ENCODE measurements around the gene SCARB1. TPM values are rescaled to one million over a fixed set of nuclear protein-coding genes. Genes with fewer than 3 reads are reported as not detected.
A peak's percentile ranks its signal among the peaks of the same experiment; 100 is the strongest.

Gene SCARB1
- total and polyA plus RNA-seq, 2 of the 13 experiments (the other 11 are each of a cell fraction or from before 2014, with no cell fraction given): 63.4 to 160 TPM

DNA sequence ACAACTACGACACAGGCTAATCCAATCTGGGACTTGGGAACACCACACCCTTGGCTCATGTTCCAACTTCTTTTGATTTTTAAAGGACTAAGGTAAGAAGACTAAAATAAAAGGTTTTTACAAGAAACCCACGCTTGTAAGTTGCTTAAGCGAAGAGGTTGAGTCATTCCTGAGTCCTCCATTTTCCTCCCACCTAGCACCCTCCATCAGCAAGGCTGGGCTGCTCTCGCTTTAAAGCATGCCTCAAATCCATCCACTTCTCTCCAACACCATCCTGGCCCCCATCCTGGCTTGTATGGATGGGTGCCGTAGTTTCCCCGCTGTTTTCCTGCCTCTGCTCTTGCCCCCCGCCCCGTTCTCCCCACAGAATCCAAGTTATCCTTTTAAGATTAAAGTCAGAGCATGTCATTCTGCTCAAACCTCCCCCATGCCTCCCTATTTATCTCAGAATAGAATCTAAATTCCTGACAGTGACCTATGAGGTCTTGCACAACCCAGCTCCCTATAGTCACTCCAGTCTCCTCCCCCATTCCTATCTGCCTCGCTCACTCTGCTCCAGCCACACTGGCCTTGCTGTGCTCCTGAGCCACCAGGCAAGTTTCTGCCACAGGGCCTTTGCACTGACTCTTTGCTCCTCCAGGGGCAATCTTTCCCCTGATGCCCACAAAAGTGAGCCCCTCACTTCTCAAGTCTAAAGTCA, 34.5 kb downstream of the SCARB1 start (continued):
- TF ChIP-seq, protein P1, sequence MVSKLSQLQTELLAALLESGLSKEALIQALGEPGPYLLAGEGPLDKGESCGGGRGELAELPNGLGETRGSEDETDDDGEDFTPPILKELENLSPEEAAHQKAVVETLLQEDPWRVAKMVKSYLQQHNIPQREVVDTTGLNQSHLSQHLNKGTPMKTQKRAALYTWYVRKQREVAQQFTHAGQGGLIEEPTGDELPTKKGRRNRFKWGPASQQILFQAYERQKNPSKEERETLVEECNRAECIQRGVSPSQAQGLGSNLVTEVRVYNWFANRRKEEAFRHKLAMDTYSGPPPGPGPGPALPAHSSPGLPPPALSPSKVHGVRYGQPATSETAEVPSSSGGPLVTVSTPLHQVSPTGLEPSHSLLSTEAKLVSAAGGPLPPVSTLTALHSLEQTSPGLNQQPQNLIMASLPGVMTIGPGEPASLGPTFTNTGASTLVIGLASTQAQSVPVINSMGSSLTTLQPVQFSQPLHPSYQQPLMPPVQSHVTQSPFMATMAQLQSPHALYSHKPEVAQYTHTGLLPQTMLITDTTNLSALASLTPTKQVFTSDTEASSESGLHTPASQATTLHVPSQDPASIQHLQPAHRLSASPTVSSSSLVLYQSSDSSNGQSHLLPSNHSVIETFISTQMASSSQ (IDR thresholded peaks at IDR 0.05; ENCODE audit: low read depth): peak; percentile 50
- TF ChIP-seq, protein P1 (CRISPR knock-in tag; IDR thresholded peaks at IDR 0.05; ENCODE audit: borderline replicate concordance): peak; percentile 51; the same call in 1 of the 2 replicates
- peak; percentile 18; the same call in 1 of the 2 replicates for TF ChIP-seq STAG1 (CRISPR knock-in tag; IDR thresholded peaks at IDR 0.05)
- no peak for TF ChIP-seq TAF15 (IDR thresholded peaks at IDR 0.05; ENCODE audit: low read depth, low read length, poor library complexity, severe bottlenecking)
- no peak for TF ChIP-seq PHF5A (CRISPR knock-in tag; IDR thresholded peaks at IDR 0.05; ENCODE audit: low read depth, unreplicated experiment)
- no peak; the same call in 1 of the 2 replicates for TF ChIP-seq ZNF556 (CRISPR knock-in tag; IDR thresholded peaks at IDR 0.05; ENCODE audit: borderline replicate concordance)
- TF ChIP-seq TOPORS (CRISPR knock-in tag; IDR thresholded peaks at IDR 0.05): no peak
- peak; percentile 51; the same call in 1 of the 2 replicates for TF ChIP-seq CHD2 (IDR thresholded peaks at IDR 0.05; ENCODE audit: low read depth, low read length)
- TF ChIP-seq SIX4 (CRISPR knock-in tag; IDR thresholded peaks at IDR 0.05): peak; percentile 20; the same call in 1 of the 2 replicates
- TF ChIP-seq, protein P2, sequence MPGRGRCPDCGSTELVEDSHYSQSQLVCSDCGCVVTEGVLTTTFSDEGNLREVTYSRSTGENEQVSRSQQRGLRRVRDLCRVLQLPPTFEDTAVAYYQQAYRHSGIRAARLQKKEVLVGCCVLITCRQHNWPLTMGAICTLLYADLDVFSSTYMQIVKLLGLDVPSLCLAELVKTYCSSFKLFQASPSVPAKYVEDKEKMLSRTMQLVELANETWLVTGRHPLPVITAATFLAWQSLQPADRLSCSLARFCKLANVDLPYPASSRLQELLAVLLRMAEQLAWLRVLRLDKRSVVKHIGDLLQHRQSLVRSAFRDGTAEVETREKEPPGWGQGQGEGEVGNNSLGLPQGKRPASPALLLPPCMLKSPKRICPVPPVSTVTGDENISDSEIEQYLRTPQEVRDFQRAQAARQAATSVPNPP (CRISPR knock-in tag; IDR thresholded peaks at IDR 0.05): no peak
- TF ChIP-seq RFX1 (IDR thresholded peaks at IDR 0.05): no peak
- no peak for TF ChIP-seq SMARCC2 (IDR thresholded peaks at IDR 0.05)
- no peak for TF ChIP-seq ISX (CRISPR knock-in tag; conservative IDR thresholded peaks at IDR 0.05)
- TF ChIP-seq ZNF234 (CRISPR knock-in tag; conservative IDR thresholded peaks at IDR 0.05): no peak
- TF ChIP-seq KMT2A (CRISPR knock-in tag; IDR thresholded peaks at IDR 0.05): no peak; the same call in 1 of the 2 replicates
- TF ChIP-seq ZNF782 (CRISPR knock-in tag; IDR thresholded peaks at IDR 0.05; ENCODE audit: borderline replicate concordance): no peak
- TF ChIP-seq SRSF9 (IDR thresholded peaks at IDR 0.05; ENCODE audit: borderline replicate concordance, insufficient read depth, low read depth, low read length, poor library complexity, severe bottlenecking): no peak
- TF ChIP-seq FOXK2 (IDR thresholded peaks at IDR 0.05): peak; percentile 53; the same call in 1 of the 2 replicates
- no peak for TF ChIP-seq RBFOX2 (IDR thresholded peaks at IDR 0.05; ENCODE audit: low read depth, low read length)
- no peak for TF ChIP-seq ZFAT (CRISPR knock-in tag; conservative IDR thresholded peaks at IDR 0.05)
- no peak for TF ChIP-seq MIXL1 (CRISPR knock-in tag; IDR thresholded peaks at IDR 0.05)
- no peak for TF ChIP-seq REXO4 (CRISPR knock-in tag; IDR thresholded peaks at IDR 0.05; ENCODE audit: borderline replicate concordance)
- TF ChIP-seq FOXO1 (CRISPR knock-in tag; IDR thresholded peaks at IDR 0.05): no peak
